Nephron progenitor cell (in vitro differentiated cells): ENCODE measurements around the gene STARD8.

ENCODE experiments used
- DNase-seq: peaks from one replicate; pipeline ENCODE4 v3.0.0; 2021
- H3K27ac Mint-ChIP-seq: 2 replicates; pipeline ENCODE4 v1.8.0; 2021; ENCODE audit warnings: mild to moderate bottlenecking, moderate library complexity, mixed read lengths
- H3K27me3 Mint-ChIP-seq: 2 replicates; pipeline ENCODE4 v1.8.0; 2021; ENCODE audit warnings: mild to moderate bottlenecking, low read depth, mixed read lengths; ENCODE audit not compliant: poor library complexity
- H3K36me3 Mint-ChIP-seq: 2 replicates; pipeline ENCODE4 v1.8.0; 2021; ENCODE audit warnings: low read depth, mixed read lengths
- H3K4me1 Mint-ChIP-seq: 2 replicates; pipeline ENCODE4 v1.8.0; 2021; ENCODE audit warnings: mixed read lengths
- H3K4me3 Mint-ChIP-seq: 2 replicates; pipeline ENCODE4 v1.8.0; 2021; ENCODE audit warnings: mild to moderate bottlenecking, moderate library complexity, mixed read lengths
- H3K9me3 Mint-ChIP-seq: 2 replicates; pipeline ENCODE4 v1.8.0; 2021; ENCODE audit warnings: mild to moderate bottlenecking, moderate library complexity, mixed read lengths
- TF ChIP-seq, protein P1 (sequence below): fragments of 200-600 bp; sonication (generic); IDR thresholded peaks from 2 replicates; pipeline ENCODE4 v1.5.0; 2021; ENCODE audit warnings: antibody characterized with exemption

The STARD8 gene

DNA sequence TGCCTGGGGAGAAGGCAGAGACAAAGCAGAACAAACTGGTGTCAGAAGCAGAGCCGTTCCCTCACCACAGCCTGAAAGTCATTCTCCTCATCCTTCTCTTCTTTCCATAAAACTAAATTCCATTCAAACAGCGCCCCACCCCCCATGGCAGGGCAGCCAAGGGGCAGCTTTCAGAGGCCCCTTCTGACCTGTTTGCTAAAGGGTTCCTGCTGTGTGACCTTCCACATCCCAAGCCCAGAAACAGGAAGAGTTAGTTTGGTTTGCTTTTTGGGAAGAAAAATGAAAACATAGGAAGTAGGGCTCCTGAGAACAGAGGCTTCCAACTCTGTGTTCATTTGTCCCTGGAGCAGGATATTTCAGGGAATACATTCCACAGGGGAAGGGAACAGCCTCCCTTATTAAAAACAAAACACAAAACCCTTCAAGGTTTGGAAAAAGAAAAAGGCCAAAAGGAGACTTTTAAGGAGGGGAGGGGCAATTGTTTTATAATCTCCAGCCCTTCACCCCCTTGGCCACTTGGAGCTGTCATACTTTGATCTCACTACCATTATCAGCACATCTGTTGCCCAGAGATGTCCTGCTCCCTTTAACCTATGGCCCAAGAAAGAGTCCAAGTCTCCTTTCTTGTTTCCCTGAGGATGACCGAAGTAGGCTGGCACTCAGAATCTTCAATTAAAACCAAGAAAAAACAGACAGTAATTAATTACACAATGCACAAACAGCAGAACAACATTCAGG lies 25.3 kb downstream of the STARD8 start:
- Mint-ChIP-seq H3K27me3 (no peaks in the 10 kb centered on the region), H3K9me3 (peaks cover 50% of the 10 kb centered on the region), H3K4me3 (peak overlapping the region; percentile 27), H3K4me1 (peaks cover 71% of the 10 kb centered on the region), H3K27ac (peak overlapping the region; percentile 97), H3K36me3 (no peaks in the 10 kb centered on the region)
- TF ChIP-seq, protein P1, sequence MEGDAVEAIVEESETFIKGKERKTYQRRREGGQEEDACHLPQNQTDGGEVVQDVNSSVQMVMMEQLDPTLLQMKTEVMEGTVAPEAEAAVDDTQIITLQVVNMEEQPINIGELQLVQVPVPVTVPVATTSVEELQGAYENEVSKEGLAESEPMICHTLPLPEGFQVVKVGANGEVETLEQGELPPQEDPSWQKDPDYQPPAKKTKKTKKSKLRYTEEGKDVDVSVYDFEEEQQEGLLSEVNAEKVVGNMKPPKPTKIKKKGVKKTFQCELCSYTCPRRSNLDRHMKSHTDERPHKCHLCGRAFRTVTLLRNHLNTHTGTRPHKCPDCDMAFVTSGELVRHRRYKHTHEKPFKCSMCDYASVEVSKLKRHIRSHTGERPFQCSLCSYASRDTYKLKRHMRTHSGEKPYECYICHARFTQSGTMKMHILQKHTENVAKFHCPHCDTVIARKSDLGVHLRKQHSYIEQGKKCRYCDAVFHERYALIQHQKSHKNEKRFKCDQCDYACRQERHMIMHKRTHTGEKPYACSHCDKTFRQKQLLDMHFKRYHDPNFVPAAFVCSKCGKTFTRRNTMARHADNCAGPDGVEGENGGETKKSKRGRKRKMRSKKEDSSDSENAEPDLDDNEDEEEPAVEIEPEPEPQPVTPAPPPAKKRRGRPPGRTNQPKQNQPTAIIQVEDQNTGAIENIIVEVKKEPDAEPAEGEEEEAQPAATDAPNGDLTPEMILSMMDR, result no peak
- DNase-seq, result no peak

DNA sequence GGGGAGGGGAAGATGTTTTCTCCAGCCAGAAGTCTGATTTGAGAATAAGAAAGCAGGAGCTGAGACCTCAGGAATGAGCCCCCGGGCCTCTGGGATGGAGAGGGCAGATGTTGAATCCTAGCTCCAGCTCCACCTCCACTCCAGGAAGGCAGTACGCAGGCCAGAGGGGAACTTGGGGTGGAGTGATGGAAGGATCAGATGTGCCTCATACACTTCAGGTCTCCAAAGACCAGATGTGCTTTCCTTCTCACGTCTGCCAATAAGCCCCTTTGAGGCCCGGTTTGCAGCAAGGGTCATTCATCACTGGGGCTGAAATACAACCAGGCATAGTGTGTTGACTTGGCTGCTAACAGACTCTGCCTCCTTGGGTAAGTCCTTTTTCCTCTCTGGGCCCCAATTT lies 28.1 kb downstream of the STARD8 start:
- no peak overlapping the region for H3K27ac Mint-ChIP-seq
- TF ChIP-seq, protein P1, result no peak
- no peaks in the 10 kb centered on the region for H3K36me3 Mint-ChIP-seq
- no peak overlapping the region for H3K4me3 Mint-ChIP-seq
- H3K4me1 Mint-ChIP-seq, result peaks cover 64% of the 10 kb centered on the region
- H3K9me3 Mint-ChIP-seq, result peaks cover 52% of the 10 kb centered on the region
- H3K27me3 Mint-ChIP-seq, result no peaks in the 10 kb centered on the region
- DNase-seq, result no peak

DNA sequence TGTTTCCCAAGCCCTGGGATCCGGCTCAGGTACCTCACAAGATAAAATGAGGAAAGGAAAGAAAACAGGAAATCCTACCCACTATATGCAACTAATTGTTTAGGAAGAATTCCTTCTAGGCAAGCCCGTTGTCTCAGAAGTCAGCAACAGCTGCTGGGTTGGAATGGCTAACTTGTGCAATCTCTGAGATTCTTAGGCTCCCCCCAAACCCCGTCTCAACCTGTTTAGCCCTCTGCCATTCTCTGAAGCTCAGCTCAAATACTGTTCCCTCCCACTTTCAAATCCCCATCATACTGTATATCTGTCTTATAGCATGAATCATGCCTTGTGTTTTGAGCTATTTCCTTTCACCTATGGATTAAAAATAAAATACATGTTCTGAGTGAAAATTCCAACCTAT lies 28.9 kb downstream of the STARD8 start:
- DNase-seq, result no peak
- H3K4me1 Mint-ChIP-seq, result peaks cover 64% of the 10 kb centered on the region
- no peaks in the 10 kb centered on the region for H3K27me3 Mint-ChIP-seq
- H3K9me3 Mint-ChIP-seq, result peaks cover 45% of the 10 kb centered on the region
- H3K36me3 Mint-ChIP-seq, result no peaks in the 10 kb centered on the region
- no peak overlapping the region for H3K27ac Mint-ChIP-seq
- TF ChIP-seq, protein P1, result no peak
- H3K4me3 Mint-ChIP-seq, result no peak overlapping the region

DNA sequence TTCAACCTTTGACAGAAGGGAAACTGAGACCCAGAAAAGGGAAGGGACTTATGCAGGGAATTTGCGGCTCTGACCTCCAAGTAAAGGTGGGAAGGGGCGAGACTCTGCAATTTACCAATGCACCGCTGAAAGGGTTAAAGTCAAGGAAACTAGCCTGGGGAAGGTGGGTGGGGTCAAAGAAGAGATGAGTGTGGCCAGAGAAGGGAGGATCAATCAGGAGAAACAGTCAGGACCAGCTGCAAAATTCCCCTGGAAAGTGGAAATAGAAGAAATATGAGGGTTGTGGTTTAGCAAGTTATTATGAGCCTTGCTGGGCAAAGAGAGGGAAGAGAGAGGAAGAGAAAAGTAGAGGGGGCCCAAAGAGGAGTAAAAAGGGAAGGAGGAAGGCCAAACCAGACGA lies 30.5 kb downstream of the STARD8 start:
- Mint-ChIP-seq H3K4me1 (peaks cover 48% of the 10 kb centered on the region), H3K9me3 (peaks cover 50% of the 10 kb centered on the region), H3K27me3 (no peaks in the 10 kb centered on the region), H3K27ac (peak overlapping the region; percentile 1), H3K36me3 (no peaks in the 10 kb centered on the region), H3K4me3 (no peak overlapping the region)
- DNase-seq, result no peak
- TF ChIP-seq, protein P1, result no peak

DNA sequence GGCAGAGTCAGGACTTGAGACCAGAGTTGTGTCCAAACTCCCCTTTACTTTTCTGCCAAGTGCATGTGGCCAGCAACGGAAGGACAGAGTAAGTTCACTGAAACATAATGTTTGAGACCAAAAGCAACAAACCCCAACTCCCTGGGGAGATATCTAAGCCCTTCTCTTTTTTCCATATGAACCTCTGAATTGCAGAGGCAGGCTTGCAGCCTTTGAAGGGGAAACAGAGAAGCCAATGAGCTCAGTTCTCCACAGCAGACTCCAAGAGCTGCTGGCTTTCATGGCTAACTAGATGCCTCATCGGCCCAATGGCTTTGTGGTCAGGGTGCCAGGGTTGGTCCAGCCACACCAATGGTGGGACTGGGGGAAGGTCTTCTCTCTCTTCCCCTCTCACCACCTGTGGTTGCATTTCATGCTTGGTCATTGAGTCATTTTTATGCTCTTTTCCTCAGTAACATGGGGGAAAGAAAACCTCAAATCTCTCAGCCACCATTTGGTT lies 34.0 kb downstream of the STARD8 start:
- Mint-ChIP-seq H3K27me3 (no peaks in the 10 kb centered on the region), H3K27ac (no peak overlapping the region), H3K4me3 (no peak overlapping the region), H3K36me3 (no peaks in the 10 kb centered on the region), H3K9me3 (peaks cover 42% of the 10 kb centered on the region), H3K4me1 (peaks cover 44% of the 10 kb centered on the region)
- DNase-seq, result no peak
- TF ChIP-seq, protein P1, result no peak

DNA sequence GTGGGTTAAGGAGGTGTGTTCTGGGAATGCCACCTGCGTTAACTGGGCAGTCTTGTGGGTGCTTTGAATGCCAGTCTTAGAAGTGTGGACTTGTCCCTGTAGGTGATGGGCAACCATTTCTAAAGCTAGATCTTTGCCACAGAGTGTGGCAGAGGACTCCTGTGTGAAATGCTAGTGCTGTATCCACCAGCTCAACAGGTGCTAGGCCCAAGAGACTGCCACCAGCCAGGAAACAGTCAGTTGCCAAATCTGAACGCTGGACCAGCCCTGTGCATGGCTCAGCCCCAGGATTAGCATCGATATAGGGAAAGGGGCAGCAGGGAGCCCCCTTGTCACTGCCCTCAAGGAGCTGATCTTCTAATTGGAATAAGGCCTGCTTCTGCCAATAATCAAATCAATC lies 35.3 kb downstream of the STARD8 start:
- Mint-ChIP-seq H3K4me3 (no peak overlapping the region), H3K4me1 (peaks cover 53% of the 10 kb centered on the region), H3K27ac (no peak overlapping the region), H3K36me3 (no peaks in the 10 kb centered on the region), H3K9me3 (peaks cover 52% of the 10 kb centered on the region), H3K27me3 (no peaks in the 10 kb centered on the region)
- DNase-seq, result no peak
- TF ChIP-seq, protein P1, result no peak
